Measurements from ENCODE around the gene MYO6. TPM values are rescaled to one million over a fixed set of nuclear protein-coding genes. Genes with fewer than 3 reads are reported as not detected.

The MYO6 gene
- total and polyA plus RNA-seq, 2 of the 8 experiments (the other 6 are each of a cell fraction or from before 2014, with no cell fraction given), result 8.3 to 21.9 TPM

GRCh38 chr6:75896526-75896925, 147.5 kb downstream of the MYO6 start:
- H3K18ac ChIP-seq (ENCODE audit: extremely low read depth, low read length), result no peak overlapping the region
- CTCF ChIA-PET (ENCODE audit: partially characterized antibody), result interaction anchor here (0.5 to 1.2 kb wide), 2 partner anchors 38 to 40 kb away, joined by 3 read pairs; no protein-coding TSS in a partner anchor
- TF ChIP-seq SUZ12 (IDR thresholded peaks at IDR 0.05; ENCODE audit: low read length), result no peak
- no peak for TF ChIP-seq ATF3 (IDR thresholded peaks at IDR 0.05; ENCODE audit: insufficient read depth, low read depth, low read length)
- TF ChIP-seq CTCF (IDR thresholded peaks at IDR 0.05; ENCODE audit: control extremely low read depth in 1 of 3, insufficient read depth in 1 of 3, low read depth in 1 of 3, low read length in 3 of 3), result no peak
- TF ChIP-seq CHD1 (IDR thresholded peaks at IDR 0.05; ENCODE audit: low read depth, low read length), result no peak
- no peak for TF ChIP-seq BACH1 (IDR thresholded peaks at IDR 0.05; ENCODE audit: low read length)
- no peak for TF ChIP-seq TBP (IDR thresholded peaks at IDR 0.05; ENCODE audit: low read depth, low read length)
- no peak for TF ChIP-seq CHD2 (IDR thresholded peaks at IDR 0.05; ENCODE audit: low read length)
- TF ChIP-seq JUN (IDR thresholded peaks at IDR 0.05; ENCODE audit: low read depth, low read length), result no peak
- no peak for TF ChIP-seq KDM4A (IDR thresholded peaks at IDR 0.05; ENCODE audit: low read depth, low read length, severe bottlenecking)
- no peak for TF ChIP-seq CTBP2 (IDR thresholded peaks at IDR 0.05; ENCODE audit: borderline replicate concordance, insufficient read depth, insufficient read length, low read length)
- TF ChIP-seq BCL11A (IDR thresholded peaks at IDR 0.05; ENCODE audit: low read depth in 2 of 2, low read length in 2 of 2), result no peak

More at GRCh38 chr6:75896526-75896925, 147.5 kb downstream of the MYO6 start:
- Histone ChIP-seq H2AFZ (ENCODE audit: low read length) (no peak overlapping the region), H4K8ac (ENCODE audit: extremely low read depth, insufficient read depth, low read length) (no peak overlapping the region), H3K79me2 (ENCODE audit: control insufficient read depth in 1 of 2, insufficient read depth in 2 of 2, low read length in 2 of 2) (no peaks in the 10 kb centered on the region), H2BK15ac (ENCODE audit: low read length) (no peak overlapping the region), H3K4ac (replicated peaks; ENCODE audit: insufficient read length, low read depth, low read length) (no peak overlapping the region), H3K27ac (ENCODE audit: low read depth, low read length) (no peak overlapping the region), H3K14ac (ENCODE audit: insufficient read length) (no peak overlapping the region), H3K36me3 (ENCODE audit: control insufficient read depth in 2 of 4, insufficient read depth in 4 of 4, low read length in 3 of 4) (no peaks in the 10 kb centered on the region), H2BK5ac (ENCODE audit: low read depth, low read length) (no peak overlapping the region), H3K56ac (replicated peaks; ENCODE audit: insufficient read length, low read depth, low read length) (no peak overlapping the region), H2AK5ac (ENCODE audit: low read depth, low read length) (no peak overlapping the region), H4K91ac (replicated peaks; ENCODE audit: insufficient read length, low read length) (no peak overlapping the region), H3K4me1 (replicated peaks in 1 of 4; ENCODE audit: control insufficient read depth in 3 of 4, insufficient read depth in 4 of 4, low read length in 3 of 4) (no peaks in the 10 kb centered on the region), H3K27me3 (replicated peaks in 1 of 4; ENCODE audit: control insufficient read depth in 3 of 4, extremely low read depth in 1 of 4, insufficient read depth in 3 of 4, low read length in 3 of 4) (no peaks in the 10 kb centered on the region; a peak in 1 of 7 replicates), H3K4me3 (ENCODE audit: extremely low read depth in 1 of 4, insufficient read depth in 2 of 4, low read depth in 3 of 4, low read length in 4 of 4) (no peak overlapping the region), H3K9me3 (ENCODE audit: insufficient read depth in 2 of 2, low read depth in 1 of 2, low read length in 1 of 2) (no peaks in the 10 kb centered on the region), H4K5ac (ENCODE audit: insufficient read length, low read depth, low read length) (no peak overlapping the region), H2BK120ac (replicated peaks; ENCODE audit: low read depth, low read length) (no peak overlapping the region), H3K79me1 (ENCODE audit: low read depth, low read length) (no peaks in the 10 kb centered on the region), H2BK20ac (ENCODE audit: low read length) (no peak overlapping the region), H3K23me2 (ENCODE audit: low read depth, low read length) (no peaks in the 10 kb centered on the region), H2BK12ac (ENCODE audit: low read depth, low read length) (no peak overlapping the region), H3K23ac (ENCODE audit: insufficient read length) (no peak overlapping the region), H3K4me2 (ENCODE audit: insufficient read depth in 1 of 2, low read depth in 2 of 2, low read length in 2 of 2) (no peak overlapping the region), H3K9ac (replicated peaks in 1 of 4; ENCODE audit: extremely low read depth in 1 of 4, low read depth in 3 of 4, low read length in 3 of 4) (no peak overlapping the region), H4K20me1 (replicated peaks in 1 of 2; ENCODE audit: control insufficient read depth in 1 of 2, insufficient read depth in 2 of 2, low read length in 2 of 2) (no peaks in the 10 kb centered on the region)
- DNase-seq (ENCODE audit: low read depth in 1 of 2, low spot score in 2 of 2) (no peak), FAIRE-seq (no peak)
- 97% methylated on average over 3 of the region's 3 CpGs; no CpG with 5 or more reads in 1 of the 2 experiments for WGBS, 2 experiments (ENCODE audit: extremely low coverage in 1 of 2, insufficient coverage in 1 of 2, insufficient read length in 1 of 2, insufficient replicate concordance in 2 of 2, low coverage in 1 of 2, low lambda C conversion rate in 2 of 2, missing lambda C conversion rate in 1 of 2)
- POLR2A ChIA-PET (ENCODE audit: partially characterized antibody), result no interaction called here

Data from H1 (cell line).